WTC11 (cell line): ENCODE results near the gene DESI2.

Experiments used
- ESRRA ChIP-seq: sonication (generic); formaldehyde crosslinking; IDR thresholded peaks from 2 replicates; pipeline ENCODE4 v1.8.1; 2022; ENCODE audit warnings: mild to moderate bottlenecking, missing genetic modification reagents, borderline replicate concordance
- NR2C2 ChIP-seq: sonication (generic); formaldehyde crosslinking; IDR thresholded peaks from 2 replicates; pipeline ENCODE4 v1.8.0; 2022; ENCODE audit warnings: mild to moderate bottlenecking, missing genetic modification reagents
- ZBTB21 ChIP-seq: sonication (generic); formaldehyde crosslinking; IDR thresholded peaks from 2 replicates; pipeline ENCODE4 v1.8.1; 2023; ENCODE audit warnings: mild to moderate bottlenecking, missing genetic modification reagents, borderline replicate concordance
- TF ChIP-seq, protein P1 (sequence below): fragments of 200-600 bp; IDR thresholded peaks from 2 replicates; pipeline ENCODE4 v1.8.0; 2022; ENCODE audit warnings: antibody characterized with exemption
- TF ChIP-seq, protein P2 (sequence below): sonication (generic); formaldehyde crosslinking; IDR thresholded peaks from 2 replicates; pipeline ENCODE4 v1.8.1; 2023; ENCODE audit warnings: mild to moderate bottlenecking, missing genetic modification reagents, moderate library complexity
- TF ChIP-seq, protein P3 (sequence below): sonication (generic); formaldehyde crosslinking; IDR thresholded peaks from 2 replicates; pipeline ENCODE4 v1.8.0; 2023; ENCODE audit warnings: missing genetic modification reagents, mild to moderate bottlenecking, borderline replicate concordance
- TF ChIP-seq, protein P4 (sequence below): sonication (generic); formaldehyde crosslinking; IDR thresholded peaks from 2 replicates; pipeline ENCODE4 v1.8.1; 2023; ENCODE audit warnings: mild to moderate bottlenecking, missing genetic modification reagents
- TF ChIP-seq, protein P5 (sequence below): sonication (generic); formaldehyde crosslinking; IDR thresholded peaks from 2 replicates; pipeline ENCODE4 v1.8.0; 2022; ENCODE audit warnings: mild to moderate bottlenecking, missing genetic modification reagents
- TF ChIP-seq, protein P6 (sequence below): fragments of 250-450 bp; sonication (Bioruptor Pico); IDR thresholded peaks from 2 replicates; pipeline ENCODE4 v1.9.0; 2021; ENCODE audit warnings: mild to moderate bottlenecking, borderline replicate concordance

DNA sequence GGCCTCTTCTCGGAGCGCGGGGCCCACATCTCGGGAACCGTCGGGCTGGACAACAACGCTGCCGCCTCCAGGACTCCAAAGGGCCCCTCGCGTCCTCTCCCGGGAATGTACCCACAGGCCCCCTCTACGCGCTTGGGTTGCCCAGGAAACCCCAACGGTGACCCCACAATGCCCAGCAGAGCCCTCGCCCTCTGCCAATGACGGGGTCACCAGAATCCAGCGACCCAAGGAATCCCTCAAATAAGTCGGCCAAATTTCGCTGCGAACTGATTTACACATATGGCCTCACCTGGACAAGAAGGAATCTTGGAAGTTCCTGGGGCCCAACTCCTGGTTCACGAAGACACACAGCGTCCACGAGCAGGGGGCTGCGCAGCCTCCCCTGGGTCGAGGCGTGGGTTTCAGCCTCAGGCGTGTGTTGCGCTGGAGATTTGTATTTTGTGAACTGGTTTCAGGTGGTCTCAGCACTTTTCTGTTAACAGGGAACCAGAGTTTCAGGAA is 78.1 kb downstream of the DESI2 start:
- TF ChIP-seq, protein P1, sequence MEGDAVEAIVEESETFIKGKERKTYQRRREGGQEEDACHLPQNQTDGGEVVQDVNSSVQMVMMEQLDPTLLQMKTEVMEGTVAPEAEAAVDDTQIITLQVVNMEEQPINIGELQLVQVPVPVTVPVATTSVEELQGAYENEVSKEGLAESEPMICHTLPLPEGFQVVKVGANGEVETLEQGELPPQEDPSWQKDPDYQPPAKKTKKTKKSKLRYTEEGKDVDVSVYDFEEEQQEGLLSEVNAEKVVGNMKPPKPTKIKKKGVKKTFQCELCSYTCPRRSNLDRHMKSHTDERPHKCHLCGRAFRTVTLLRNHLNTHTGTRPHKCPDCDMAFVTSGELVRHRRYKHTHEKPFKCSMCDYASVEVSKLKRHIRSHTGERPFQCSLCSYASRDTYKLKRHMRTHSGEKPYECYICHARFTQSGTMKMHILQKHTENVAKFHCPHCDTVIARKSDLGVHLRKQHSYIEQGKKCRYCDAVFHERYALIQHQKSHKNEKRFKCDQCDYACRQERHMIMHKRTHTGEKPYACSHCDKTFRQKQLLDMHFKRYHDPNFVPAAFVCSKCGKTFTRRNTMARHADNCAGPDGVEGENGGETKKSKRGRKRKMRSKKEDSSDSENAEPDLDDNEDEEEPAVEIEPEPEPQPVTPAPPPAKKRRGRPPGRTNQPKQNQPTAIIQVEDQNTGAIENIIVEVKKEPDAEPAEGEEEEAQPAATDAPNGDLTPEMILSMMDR: no peak
- TF ChIP-seq, protein P2, sequence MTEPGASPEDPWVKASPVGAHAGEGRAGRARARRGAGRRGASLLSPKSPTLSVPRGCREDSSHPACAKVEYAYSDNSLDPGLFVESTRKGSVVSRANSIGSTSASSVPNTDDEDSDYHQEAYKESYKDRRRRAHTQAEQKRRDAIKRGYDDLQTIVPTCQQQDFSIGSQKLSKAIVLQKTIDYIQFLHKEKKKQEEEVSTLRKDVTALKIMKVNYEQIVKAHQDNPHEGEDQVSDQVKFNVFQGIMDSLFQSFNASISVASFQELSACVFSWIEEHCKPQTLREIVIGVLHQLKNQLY (CRISPR knock-in tag): no peak
- TF ChIP-seq ZBTB21 (no peak), ESRRA (no peak), NR2C2 (CRISPR knock-in tag) (no peak)
- TF ChIP-seq, protein P3, sequence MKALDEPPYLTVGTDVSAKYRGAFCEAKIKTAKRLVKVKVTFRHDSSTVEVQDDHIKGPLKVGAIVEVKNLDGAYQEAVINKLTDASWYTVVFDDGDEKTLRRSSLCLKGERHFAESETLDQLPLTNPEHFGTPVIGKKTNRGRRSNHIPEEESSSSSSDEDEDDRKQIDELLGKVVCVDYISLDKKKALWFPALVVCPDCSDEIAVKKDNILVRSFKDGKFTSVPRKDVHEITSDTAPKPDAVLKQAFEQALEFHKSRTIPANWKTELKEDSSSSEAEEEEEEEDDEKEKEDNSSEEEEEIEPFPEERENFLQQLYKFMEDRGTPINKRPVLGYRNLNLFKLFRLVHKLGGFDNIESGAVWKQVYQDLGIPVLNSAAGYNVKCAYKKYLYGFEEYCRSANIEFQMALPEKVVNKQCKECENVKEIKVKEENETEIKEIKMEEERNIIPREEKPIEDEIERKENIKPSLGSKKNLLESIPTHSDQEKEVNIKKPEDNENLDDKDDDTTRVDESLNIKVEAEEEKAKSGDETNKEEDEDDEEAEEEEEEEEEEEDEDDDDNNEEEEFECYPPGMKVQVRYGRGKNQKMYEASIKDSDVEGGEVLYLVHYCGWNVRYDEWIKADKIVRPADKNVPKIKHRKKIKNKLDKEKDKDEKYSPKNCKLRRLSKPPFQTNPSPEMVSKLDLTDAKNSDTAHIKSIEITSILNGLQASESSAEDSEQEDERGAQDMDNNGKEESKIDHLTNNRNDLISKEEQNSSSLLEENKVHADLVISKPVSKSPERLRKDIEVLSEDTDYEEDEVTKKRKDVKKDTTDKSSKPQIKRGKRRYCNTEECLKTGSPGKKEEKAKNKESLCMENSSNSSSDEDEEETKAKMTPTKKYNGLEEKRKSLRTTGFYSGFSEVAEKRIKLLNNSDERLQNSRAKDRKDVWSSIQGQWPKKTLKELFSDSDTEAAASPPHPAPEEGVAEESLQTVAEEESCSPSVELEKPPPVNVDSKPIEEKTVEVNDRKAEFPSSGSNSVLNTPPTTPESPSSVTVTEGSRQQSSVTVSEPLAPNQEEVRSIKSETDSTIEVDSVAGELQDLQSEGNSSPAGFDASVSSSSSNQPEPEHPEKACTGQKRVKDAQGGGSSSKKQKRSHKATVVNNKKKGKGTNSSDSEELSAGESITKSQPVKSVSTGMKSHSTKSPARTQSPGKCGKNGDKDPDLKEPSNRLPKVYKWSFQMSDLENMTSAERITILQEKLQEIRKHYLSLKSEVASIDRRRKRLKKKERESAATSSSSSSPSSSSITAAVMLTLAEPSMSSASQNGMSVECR (CRISPR knock-in tag): no peak
- TF ChIP-seq, protein P4, sequence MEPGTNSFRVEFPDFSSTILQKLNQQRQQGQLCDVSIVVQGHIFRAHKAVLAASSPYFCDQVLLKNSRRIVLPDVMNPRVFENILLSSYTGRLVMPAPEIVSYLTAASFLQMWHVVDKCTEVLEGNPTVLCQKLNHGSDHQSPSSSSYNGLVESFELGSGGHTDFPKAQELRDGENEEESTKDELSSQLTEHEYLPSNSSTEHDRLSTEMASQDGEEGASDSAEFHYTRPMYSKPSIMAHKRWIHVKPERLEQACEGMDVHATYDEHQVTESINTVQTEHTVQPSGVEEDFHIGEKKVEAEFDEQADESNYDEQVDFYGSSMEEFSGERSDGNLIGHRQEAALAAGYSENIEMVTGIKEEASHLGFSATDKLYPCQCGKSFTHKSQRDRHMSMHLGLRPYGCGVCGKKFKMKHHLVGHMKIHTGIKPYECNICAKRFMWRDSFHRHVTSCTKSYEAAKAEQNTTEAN: no peak
- TF ChIP-seq, protein P5, sequence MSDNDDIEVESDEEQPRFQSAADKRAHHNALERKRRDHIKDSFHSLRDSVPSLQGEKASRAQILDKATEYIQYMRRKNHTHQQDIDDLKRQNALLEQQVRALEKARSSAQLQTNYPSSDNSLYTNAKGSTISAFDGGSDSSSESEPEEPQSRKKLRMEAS (CRISPR knock-in tag): no peak
- TF ChIP-seq, protein P6, sequence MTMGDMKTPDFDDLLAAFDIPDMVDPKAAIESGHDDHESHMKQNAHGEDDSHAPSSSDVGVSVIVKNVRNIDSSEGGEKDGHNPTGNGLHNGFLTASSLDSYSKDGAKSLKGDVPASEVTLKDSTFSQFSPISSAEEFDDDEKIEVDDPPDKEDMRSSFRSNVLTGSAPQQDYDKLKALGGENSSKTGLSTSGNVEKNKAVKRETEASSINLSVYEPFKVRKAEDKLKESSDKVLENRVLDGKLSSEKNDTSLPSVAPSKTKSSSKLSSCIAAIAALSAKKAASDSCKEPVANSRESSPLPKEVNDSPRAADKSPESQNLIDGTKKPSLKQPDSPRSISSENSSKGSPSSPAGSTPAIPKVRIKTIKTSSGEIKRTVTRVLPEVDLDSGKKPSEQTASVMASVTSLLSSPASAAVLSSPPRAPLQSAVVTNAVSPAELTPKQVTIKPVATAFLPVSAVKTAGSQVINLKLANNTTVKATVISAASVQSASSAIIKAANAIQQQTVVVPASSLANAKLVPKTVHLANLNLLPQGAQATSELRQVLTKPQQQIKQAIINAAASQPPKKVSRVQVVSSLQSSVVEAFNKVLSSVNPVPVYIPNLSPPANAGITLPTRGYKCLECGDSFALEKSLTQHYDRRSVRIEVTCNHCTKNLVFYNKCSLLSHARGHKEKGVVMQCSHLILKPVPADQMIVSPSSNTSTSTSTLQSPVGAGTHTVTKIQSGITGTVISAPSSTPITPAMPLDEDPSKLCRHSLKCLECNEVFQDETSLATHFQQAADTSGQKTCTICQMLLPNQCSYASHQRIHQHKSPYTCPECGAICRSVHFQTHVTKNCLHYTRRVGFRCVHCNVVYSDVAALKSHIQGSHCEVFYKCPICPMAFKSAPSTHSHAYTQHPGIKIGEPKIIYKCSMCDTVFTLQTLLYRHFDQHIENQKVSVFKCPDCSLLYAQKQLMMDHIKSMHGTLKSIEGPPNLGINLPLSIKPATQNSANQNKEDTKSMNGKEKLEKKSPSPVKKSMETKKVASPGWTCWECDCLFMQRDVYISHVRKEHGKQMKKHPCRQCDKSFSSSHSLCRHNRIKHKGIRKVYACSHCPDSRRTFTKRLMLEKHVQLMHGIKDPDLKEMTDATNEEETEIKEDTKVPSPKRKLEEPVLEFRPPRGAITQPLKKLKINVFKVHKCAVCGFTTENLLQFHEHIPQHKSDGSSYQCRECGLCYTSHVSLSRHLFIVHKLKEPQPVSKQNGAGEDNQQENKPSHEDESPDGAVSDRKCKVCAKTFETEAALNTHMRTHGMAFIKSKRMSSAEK (CRISPR knock-in tag): no peak
